Peyer's patch (tissue), 4 donors: Measurements from ENCODE around the gene MYL6B.

Experiments used
- POLR2A ChIP-seq, 2 donors: fragments of 450-650 bp; IDR thresholded peaks; one replicate each; pipeline ENCODE4 v1.5.1; 2017; ENCODE audit warnings: antibody characterized with exemption in 2 of 2, mild to moderate bottlenecking in 2 of 2, moderate library complexity in 2 of 2
- TF ChIP-seq, protein P1 (sequence below), 6 experiments: fragments of 450-650 bp in 4 of 6; fragments of 200-600 bp in 2 of 6; sonication (generic) in 1 of 6; IDR thresholded peaks; one replicate each; pipeline ENCODE4 v1.5.1; 2017 to 2019; ENCODE audit warnings: antibody characterized with exemption in 6 of 6, mild to moderate bottlenecking in 3 of 6, moderate library complexity in 1 of 6

DNA sequence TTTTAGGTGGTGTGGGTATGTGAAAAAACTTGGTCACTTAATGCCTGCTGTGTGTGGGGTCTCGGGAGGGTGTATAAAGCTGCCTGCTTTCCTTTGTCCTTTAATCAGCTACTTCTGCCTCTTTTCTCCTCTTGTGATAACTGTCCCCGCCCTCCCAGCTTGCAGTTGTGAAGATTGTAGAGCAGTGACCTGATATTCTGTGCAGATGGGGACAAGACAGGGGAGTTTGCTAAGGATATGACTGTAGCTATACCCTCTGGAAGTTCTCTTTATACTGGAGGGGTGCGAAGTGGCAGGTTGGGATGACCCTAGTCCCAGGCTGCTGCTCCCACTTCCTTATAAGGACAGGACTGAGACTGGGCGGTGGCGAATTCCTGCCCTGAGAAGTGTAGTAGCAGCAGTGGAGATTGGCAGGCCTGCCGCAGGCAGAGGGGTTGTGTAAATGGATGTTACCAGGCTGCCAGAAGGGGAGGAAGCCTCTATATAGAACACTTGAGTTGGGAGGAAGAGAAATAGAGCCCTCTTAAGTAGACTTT is 6.6 kb downstream of the MYL6B start:
- TF ChIP-seq, protein P1, sequence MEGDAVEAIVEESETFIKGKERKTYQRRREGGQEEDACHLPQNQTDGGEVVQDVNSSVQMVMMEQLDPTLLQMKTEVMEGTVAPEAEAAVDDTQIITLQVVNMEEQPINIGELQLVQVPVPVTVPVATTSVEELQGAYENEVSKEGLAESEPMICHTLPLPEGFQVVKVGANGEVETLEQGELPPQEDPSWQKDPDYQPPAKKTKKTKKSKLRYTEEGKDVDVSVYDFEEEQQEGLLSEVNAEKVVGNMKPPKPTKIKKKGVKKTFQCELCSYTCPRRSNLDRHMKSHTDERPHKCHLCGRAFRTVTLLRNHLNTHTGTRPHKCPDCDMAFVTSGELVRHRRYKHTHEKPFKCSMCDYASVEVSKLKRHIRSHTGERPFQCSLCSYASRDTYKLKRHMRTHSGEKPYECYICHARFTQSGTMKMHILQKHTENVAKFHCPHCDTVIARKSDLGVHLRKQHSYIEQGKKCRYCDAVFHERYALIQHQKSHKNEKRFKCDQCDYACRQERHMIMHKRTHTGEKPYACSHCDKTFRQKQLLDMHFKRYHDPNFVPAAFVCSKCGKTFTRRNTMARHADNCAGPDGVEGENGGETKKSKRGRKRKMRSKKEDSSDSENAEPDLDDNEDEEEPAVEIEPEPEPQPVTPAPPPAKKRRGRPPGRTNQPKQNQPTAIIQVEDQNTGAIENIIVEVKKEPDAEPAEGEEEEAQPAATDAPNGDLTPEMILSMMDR (IDR thresholded peaks at IDR 0.05) = no peak
- peak; percentile 61 to 74 for TF ChIP-seq POLR2A (IDR thresholded peaks at IDR 0.05)
